Nephron progenitor cell (in vitro differentiated cells): ENCODE results near the gene LMX1B.

ENCODE experiments used
- DNase-seq: peaks from one replicate; pipeline ENCODE4 v3.0.0; 2021
- H3K27ac Mint-ChIP-seq: 2 replicates; pipeline ENCODE4 v1.8.0; 2021; ENCODE audit warnings: mild to moderate bottlenecking, moderate library complexity, mixed read lengths
- H3K27me3 Mint-ChIP-seq: 2 replicates; pipeline ENCODE4 v1.8.0; 2021; ENCODE audit warnings: mild to moderate bottlenecking, low read depth, mixed read lengths; ENCODE audit not compliant: poor library complexity
- H3K36me3 Mint-ChIP-seq: 2 replicates; pipeline ENCODE4 v1.8.0; 2021; ENCODE audit warnings: low read depth, mixed read lengths
- H3K4me1 Mint-ChIP-seq: 2 replicates; pipeline ENCODE4 v1.8.0; 2021; ENCODE audit warnings: mixed read lengths
- H3K4me3 Mint-ChIP-seq: 2 replicates; pipeline ENCODE4 v1.8.0; 2021; ENCODE audit warnings: mild to moderate bottlenecking, moderate library complexity, mixed read lengths
- H3K9me3 Mint-ChIP-seq: 2 replicates; pipeline ENCODE4 v1.8.0; 2021; ENCODE audit warnings: mild to moderate bottlenecking, moderate library complexity, mixed read lengths
- CTCF ChIP-seq: fragments of 200-600 bp; sonication (generic); IDR thresholded peaks from 2 replicates; pipeline ENCODE4 v1.5.0; 2021; ENCODE audit warnings: antibody characterized with exemption

LMX1B gene

GRCh38 chr9:126698756-126699155 is 85.0 kb downstream of the LMX1B start:
- no peak for TF ChIP-seq CTCF
- Mint-ChIP-seq H3K27me3 (peaks cover 53% of the 10 kb centered on the region), H3K27ac (no peak overlapping the region), H3K9me3 (no peaks in the 10 kb centered on the region), H3K4me1 (peaks cover 67% of the 10 kb centered on the region), H3K36me3 (peaks cover 5% of the 10 kb centered on the region), H3K4me3 (no peak overlapping the region)
- DNase-seq = no peak

- Mint-ChIP-seq H3K27me3 (peaks cover 55% of the 10 kb centered on the region), H3K4me1 (peaks cover 71% of the 10 kb centered on the region), H3K36me3 (peaks cover 5% of the 10 kb centered on the region), H3K4me3 (no peak overlapping the region), H3K27ac (no peak overlapping the region), H3K9me3 (no peaks in the 10 kb centered on the region)
- TF ChIP-seq CTCF = no peak
- no peak for DNase-seq
Observed at GRCh38 chr9:126699401-126699881, 85.7 kb downstream of the LMX1B start.

DNA sequence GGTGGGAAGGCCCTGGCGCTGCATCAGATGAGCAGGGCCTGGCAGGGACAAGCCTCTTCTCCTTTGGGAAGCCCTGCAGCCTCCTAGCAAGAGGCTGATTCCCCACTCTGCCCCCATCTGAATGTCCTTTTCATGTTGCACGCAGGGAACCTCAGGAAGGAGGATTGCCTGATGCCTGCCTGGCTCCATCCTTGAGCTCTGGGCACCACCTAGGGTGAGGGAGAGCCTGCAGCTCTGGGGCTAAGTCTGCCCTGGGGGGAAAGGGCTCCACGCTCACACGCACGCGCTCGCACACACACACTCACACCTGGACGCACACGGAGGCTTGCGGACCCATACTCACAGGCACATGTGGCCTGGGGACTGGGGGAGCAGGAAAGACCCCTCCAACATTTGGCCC is 86.6 kb downstream of the LMX1B start:
- no peak for DNase-seq

DNA sequence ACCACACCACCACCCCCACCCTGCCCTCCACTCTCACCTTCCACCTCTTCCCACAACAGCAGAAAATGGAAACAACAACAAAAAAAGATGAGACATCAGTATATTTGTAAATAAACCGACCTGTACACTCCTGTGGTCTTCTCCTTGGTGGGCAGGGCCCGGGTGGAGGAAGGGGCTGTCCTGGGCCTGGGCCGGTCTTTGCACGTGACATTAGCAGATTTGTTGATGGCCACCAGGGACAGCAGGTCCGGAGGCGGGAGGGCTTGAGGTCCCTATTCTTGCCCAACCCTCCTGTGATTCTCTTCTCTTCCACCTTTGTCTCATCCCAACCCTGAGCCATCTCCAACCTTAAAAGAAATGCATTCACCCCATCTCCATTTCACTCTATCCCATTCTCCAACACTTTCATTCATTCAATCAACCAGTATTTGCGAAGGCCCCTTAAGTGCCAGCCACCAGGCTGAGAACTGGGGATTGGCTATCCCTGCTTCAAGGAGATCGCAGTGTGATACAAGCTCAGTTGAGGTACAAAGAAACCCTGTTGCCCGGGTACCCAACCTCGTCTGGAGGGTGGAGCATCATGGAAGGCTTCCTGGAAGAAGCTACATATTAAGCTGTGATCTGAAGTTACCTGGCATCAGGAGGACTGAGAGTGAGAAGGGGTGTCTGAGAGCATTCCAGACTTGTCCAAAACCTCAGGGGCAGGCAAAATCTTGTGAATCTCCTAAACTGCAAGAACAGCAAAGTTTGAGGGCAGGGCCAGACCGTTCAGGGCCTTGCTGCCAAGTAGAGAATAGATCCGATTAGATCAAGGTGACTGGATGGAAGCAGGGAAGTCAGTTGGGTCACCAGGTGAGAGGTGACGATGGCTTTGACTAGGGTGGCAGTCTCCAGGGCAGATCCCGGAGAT is 87.4 kb downstream of the LMX1B start:
- Mint-ChIP-seq H3K4me3 (no peak overlapping the region), H3K27ac (no peak overlapping the region), H3K4me1 (peaks cover 72% of the 10 kb centered on the region), H3K36me3 (peaks cover 5% of the 10 kb centered on the region), H3K9me3 (no peaks in the 10 kb centered on the region), H3K27me3 (peaks cover 65% of the 10 kb centered on the region)
- no peak for TF ChIP-seq CTCF
- no peak for DNase-seq

More for the DNA sequence above, 86.6 kb downstream of the LMX1B start:
- no peak overlapping the region for H3K4me3 Mint-ChIP-seq
- H3K4me1 Mint-ChIP-seq = peaks cover 73% of the 10 kb centered on the region
- no peaks in the 10 kb centered on the region for H3K9me3 Mint-ChIP-seq
- H3K27ac Mint-ChIP-seq = no peak overlapping the region
- no peak for TF ChIP-seq CTCF
- H3K36me3 Mint-ChIP-seq = peaks cover 5% of the 10 kb centered on the region
- peaks cover 62% of the 10 kb centered on the region for H3K27me3 Mint-ChIP-seq

GRCh38 chr9:126701813-126702140 is 88.0 kb downstream of the LMX1B start:
- H3K27ac Mint-ChIP-seq = no peak overlapping the region
- peaks cover 71% of the 10 kb centered on the region for H3K27me3 Mint-ChIP-seq
- peaks cover 5% of the 10 kb centered on the region for H3K36me3 Mint-ChIP-seq
- DNase-seq = no peak
- no peak for TF ChIP-seq CTCF
- peaks cover 68% of the 10 kb centered on the region for H3K4me1 Mint-ChIP-seq
- H3K4me3 Mint-ChIP-seq = no peak overlapping the region
- H3K9me3 Mint-ChIP-seq = no peaks in the 10 kb centered on the region
